ENCODE data around the gene DUSP7.

DUSP7 gene

DNA sequence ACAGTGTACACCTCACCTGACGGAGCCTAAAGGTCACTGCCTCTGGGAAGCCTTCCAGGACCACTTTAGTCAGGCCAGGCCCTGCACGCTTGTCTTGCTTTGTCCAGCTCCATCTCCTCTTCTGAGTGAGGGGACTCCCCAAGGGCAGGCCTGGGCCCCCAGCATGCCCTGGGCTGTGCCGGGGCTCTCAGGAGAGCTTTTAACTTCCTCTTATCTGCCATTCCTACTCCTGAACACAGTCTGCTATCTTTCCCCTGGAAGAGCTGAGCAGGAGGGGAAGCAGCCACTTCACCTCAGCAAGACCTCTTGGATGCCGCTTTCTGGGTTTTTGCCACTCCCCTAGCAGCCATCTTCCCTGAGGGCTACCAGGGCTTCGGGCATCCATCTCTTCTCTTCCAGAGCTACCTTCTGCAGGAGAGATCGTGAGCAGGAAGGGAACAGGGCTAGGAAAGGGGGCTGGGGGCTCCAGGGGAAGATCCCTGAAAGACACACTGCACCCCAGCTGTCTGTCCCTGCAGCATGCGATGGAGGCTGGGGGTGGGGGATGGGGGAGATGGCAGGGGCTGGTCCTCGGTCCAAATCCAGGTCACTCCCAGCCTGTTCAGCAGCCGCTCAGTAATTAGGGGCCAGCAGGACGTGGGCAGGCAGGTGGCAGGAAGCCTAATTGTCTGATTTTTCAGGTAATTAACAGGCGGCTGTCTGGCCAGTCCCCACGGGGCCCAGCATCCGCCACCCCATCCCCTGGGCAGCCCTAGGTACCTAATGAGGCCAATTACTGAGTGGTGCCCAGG lies 40.7 kb downstream of the DUSP7 start:
- no peak for TF ChIP-seq CTCF (conservative IDR thresholded peaks at IDR 0.05)
- no peak overlapping the region for H3K27ac ChIP-seq

DNA sequence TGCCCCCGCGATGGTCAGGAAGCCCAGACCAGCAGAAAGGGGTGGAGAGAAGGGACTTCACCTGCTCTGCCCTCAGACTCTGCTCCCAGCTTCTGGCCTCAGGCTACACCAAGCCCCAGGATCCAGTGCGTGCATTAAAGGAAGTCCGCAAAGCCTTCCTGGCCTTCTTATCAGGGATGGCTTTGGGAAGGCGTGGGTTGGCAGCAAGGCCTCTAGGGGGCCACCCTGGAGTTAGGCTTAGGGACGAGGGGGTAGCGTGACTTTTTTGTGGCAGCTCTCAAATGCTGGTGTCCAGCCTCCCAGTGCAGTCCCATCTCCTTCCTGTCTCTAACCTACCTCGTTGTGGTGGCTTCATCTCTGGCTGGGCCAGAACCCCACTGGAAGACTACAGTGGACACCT lies 41.8 kb downstream of the DUSP7 start:
- H3K27ac ChIP-seq, result no peak overlapping the region
- TF ChIP-seq CTCF (conservative IDR thresholded peaks at IDR 0.05), result no peak

GRCh38 chr3:52013802-52014598 lies 42.4 kb downstream of the DUSP7 start:
- no peak for TF ChIP-seq CTCF (conservative IDR thresholded peaks at IDR 0.05)
- no peak overlapping the region for H3K27ac ChIP-seq

GRCh38 chr3:52012699-52013098 lies 43.7 kb downstream of the DUSP7 start:
- no peak overlapping the region for H3K27ac ChIP-seq
- TF ChIP-seq CTCF (conservative IDR thresholded peaks at IDR 0.05), result no peak

- no peak overlapping the region for H3K27ac ChIP-seq
- no peak for TF ChIP-seq CTCF (conservative IDR thresholded peaks at IDR 0.05)
These were observed 45.9 kb downstream of the DUSP7 start for GRCh38 chr3:52010431-52010830.

GRCh38 chr3:52007291-52007690 lies 49.1 kb downstream of the DUSP7 start:
- no peak for TF ChIP-seq CTCF (conservative IDR thresholded peaks at IDR 0.05)

DNA sequence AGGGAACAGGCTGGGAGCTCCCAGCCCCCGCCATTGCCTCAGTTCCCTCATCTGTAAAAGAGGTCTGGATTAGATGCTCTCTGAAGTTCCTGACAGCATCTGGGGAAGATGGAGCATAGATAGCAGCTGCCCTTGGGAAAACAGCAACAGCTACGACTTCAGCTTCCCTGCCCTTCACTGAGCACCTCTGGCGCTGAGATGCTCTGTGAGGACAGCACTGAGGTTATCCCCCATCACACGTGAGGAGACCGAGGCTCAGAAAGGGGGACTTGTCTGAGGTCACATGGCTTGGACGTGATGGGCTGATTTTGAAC lies 49.6 kb downstream of the DUSP7 start:
- TF ChIP-seq CTCF (conservative IDR thresholded peaks at IDR 0.05), result no peak
- no peak overlapping the region; the same call in 1 of the 2 replicates for H3K27ac ChIP-seq

More at GRCh38 chr3:52007291-52007690, 49.1 kb downstream of the DUSP7 start:
- no peak overlapping the region for H3K27ac ChIP-seq
